ES-I3 (cell line): ENCODE results near the gene CDH15.
"Not testable (repeated sequence)": the region's sequence is repeated elsewhere in the genome, so short reads cannot be mapped to it uniquely, and the experiment has no call there.

Experiments used
- H3K36me3 ChIP-seq: 2 replicates; pipeline ENCODE4 v1.6.1; 2013; ENCODE audit warnings: mild to moderate bottlenecking, low read length, control low read depth, moderate library complexity; ENCODE audit not compliant: insufficient read depth
- H3K4me1 ChIP-seq: 2 replicates; pipeline ENCODE4 v1.6.1; 2013; ENCODE audit warnings: mild to moderate bottlenecking, control low read depth, low read length; ENCODE audit not compliant: insufficient read depth
- H3K9ac ChIP-seq: 2 replicates; pipeline ENCODE4 v1.6.1; 2013; ENCODE audit warnings: low read depth, mild to moderate bottlenecking, low read length, moderate library complexity
- H3K9me3 ChIP-seq: 2 replicates; pipeline ENCODE4 v1.6.1; 2013; ENCODE audit warnings: mild to moderate bottlenecking, low read length, moderate library complexity; ENCODE audit not compliant: control insufficient read depth, insufficient read depth

CDH15 gene

GRCh38 chr16:89156740-89157645 is 14.6 kb upstream of the CDH15 start:
- Histone ChIP-seq H3K4me1 (no peaks in the 10 kb centered on the region), H3K9ac (no peak overlapping the region), H3K9me3 (no peaks in the 10 kb centered on the region), H3K36me3 (no peaks in the 10 kb centered on the region)

- no peak overlapping the region for H3K9ac ChIP-seq
- H3K9me3 ChIP-seq, result no peaks in the 10 kb centered on the region
- no peaks in the 10 kb centered on the region for H3K36me3 ChIP-seq
- H3K4me1 ChIP-seq, result no peaks in the 10 kb centered on the region
Measured at GRCh38 chr16:89157778-89158177, 13.8 kb upstream of the CDH15 start.

GRCh38 chr16:89159066-89159849 is 12.3 kb upstream of the CDH15 start:
- no peaks in the 10 kb centered on the region for H3K36me3 ChIP-seq
- H3K9ac ChIP-seq, result no peak overlapping the region
- no peaks in the 10 kb centered on the region for H3K9me3 ChIP-seq
- H3K4me1 ChIP-seq, result no peaks in the 10 kb centered on the region

- Histone ChIP-seq H3K9me3 (no peaks in the 10 kb centered on the region), H3K36me3 (no peaks in the 10 kb centered on the region), H3K9ac (no peak overlapping the region), H3K4me1 (no peaks in the 10 kb centered on the region)
Measured at GRCh38 chr16:89159850-89160354, 11.6 kb upstream of the CDH15 start.

- H3K9ac ChIP-seq, result no peak overlapping the region
- H3K9me3 ChIP-seq, result no peaks in the 10 kb centered on the region
- H3K36me3 ChIP-seq, result no peaks in the 10 kb centered on the region
- H3K4me1 ChIP-seq, result no peaks in the 10 kb centered on the region
Measured at GRCh38 chr16:89160977-89161701, 10.4 kb upstream of the CDH15 start.

- no peak overlapping the region for H3K9ac ChIP-seq
- peaks cover under 1% of the 10 kb centered on the region; the same call in 1 of the 2 replicates for H3K4me1 ChIP-seq
- no peaks in the 10 kb centered on the region for H3K9me3 ChIP-seq
- no peaks in the 10 kb centered on the region for H3K36me3 ChIP-seq
Measured at GRCh38 chr16:89161763-89162713, 9.5 kb upstream of the CDH15 start.

GRCh38 chr16:89163297-89163696 is 8.3 kb upstream of the CDH15 start:
- peaks cover 3% of the 10 kb centered on the region; the same call in 1 of the 2 replicates for H3K4me1 ChIP-seq
- H3K36me3 ChIP-seq, result no peaks in the 10 kb centered on the region
- H3K9ac ChIP-seq, result no peak overlapping the region
- no peaks in the 10 kb centered on the region for H3K9me3 ChIP-seq

GRCh38 chr16:89164436-89164835 is 7.1 kb upstream of the CDH15 start:
- peaks cover 3% of the 10 kb centered on the region; the same call in 1 of the 2 replicates for H3K4me1 ChIP-seq

GRCh38 chr16:89164847-89165680 is 6.5 kb upstream of the CDH15 start:
- Histone ChIP-seq H3K4me1 (peaks cover 3% of the 10 kb centered on the region; the same call in 1 of the 2 replicates), H3K9ac (no peak overlapping the region), H3K9me3 (no peaks in the 10 kb centered on the region), H3K36me3 (no peaks in the 10 kb centered on the region)

More at GRCh38 chr16:89164436-89164835, 7.1 kb upstream of the CDH15 start:
- no peaks in the 10 kb centered on the region for H3K9me3 ChIP-seq
- H3K36me3 ChIP-seq, result no peaks in the 10 kb centered on the region
- H3K9ac ChIP-seq, result no peak overlapping the region

GRCh38 chr16:89165681-89165979 is 5.9 kb upstream of the CDH15 start:
- not testable (repeated sequence) for H3K36me3 ChIP-seq, H3K9me3 ChIP-seq, H3K9ac ChIP-seq, H3K4me1 ChIP-seq

- Histone ChIP-seq H3K9me3 (no peaks in the 10 kb centered on the region), H3K4me1 (peaks cover 3% of the 10 kb centered on the region; the same call in 1 of the 2 replicates), H3K36me3 (no peaks in the 10 kb centered on the region), H3K9ac (no peak overlapping the region)
Measured at GRCh38 chr16:89166696-89167424, 4.7 kb upstream of the CDH15 start.

- Histone ChIP-seq H3K4me1 (peaks cover 5% of the 10 kb centered on the region; the same call in 1 of the 2 replicates), H3K9me3 (no peaks in the 10 kb centered on the region), H3K36me3 (no peaks in the 10 kb centered on the region), H3K9ac (no peak overlapping the region)
Measured at GRCh38 chr16:89167425-89167941, 4.1 kb upstream of the CDH15 start.
